ENCODE data around the gene LMOD1.

LMOD1 gene

DNA sequence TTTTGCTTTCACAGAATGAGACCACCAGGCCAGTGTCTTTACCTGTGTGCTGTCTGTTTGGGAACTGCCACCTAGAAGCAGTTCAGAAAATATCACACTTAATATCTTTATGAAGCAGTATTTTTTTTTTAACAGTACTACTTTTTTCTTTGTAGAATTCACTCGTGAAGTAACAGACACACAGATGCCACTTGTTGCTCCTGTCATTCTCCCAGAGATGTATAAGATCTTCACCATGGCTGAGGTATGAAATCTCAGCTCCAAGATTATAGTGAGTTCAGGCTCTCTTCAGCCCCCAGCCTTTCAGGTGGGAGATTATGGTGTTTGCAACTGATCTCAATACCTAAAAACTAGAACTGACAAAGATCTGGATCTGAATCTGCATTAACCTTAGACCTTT is 94.4 kb downstream of the LMOD1 start:
- no peak for DNase-seq

GRCh38 chr1:201850053-201850397 is 96.3 kb downstream of the LMOD1 start:
- peak; percentile 3 for DNase-seq

DNA sequence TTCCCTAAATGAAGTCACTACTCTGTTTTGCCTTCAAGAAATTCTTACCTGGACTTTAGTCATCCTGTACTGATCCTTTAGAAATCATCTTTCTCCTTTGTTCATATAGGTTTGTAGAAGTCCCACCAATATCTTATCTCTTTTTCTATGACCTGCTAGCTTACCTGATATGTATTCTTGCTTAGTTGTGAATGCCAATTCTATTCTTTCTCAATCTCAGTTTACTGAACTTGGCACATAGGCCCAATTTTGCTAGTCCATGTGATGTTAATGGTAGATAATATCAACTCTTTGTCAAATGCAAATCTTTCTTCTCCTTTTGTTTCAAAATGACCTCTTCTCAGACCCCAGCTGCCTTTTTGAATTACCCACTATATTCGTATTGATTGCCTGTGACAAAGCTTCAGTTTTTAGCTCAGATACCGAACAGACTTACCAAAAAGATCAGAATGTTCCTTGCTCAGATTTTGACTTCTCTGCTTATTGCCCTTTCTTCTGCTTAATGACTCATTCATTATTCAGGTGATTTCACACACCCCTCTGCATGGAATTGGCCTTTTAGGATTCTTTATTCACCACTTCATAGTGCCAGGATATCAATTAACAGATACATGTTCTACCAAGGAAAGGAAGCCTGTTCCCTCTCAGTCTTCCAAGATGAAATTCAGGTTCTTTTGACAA is 96.8 kb downstream of the LMOD1 start:
- no peak for DNase-seq

GRCh38 chr1:201848230-201848629 is 98.1 kb downstream of the LMOD1 start:
- no peak for DNase-seq

GRCh38 chr1:201847150-201847549 is 99.2 kb downstream of the LMOD1 start:
- no peak for DNase-seq

Data from NCI-H2029 (cell line).